ENCODE data around the gene KIF13A. TPM values are rescaled to one million over a fixed set of nuclear protein-coding genes. Genes with fewer than 3 reads are reported as not detected.

KIF13A gene
- total and polyA plus RNA-seq, 10 of the 15 experiments (the other 5 are each of a cell fraction or from before 2014, with no cell fraction given), result 0.02 to 0.26 (median 0.13) TPM; not detected in 2

GRCh38 chr6:17768881-17769280 lies 218.6 kb downstream of the KIF13A start (continued):
- TF ChIP-seq PRDM15 (CRISPR knock-in tag; IDR thresholded peaks at IDR 0.05), result no peak
- no peak for TF ChIP-seq NR2F1 (conservative IDR thresholded peaks at IDR 0.05)
- TF ChIP-seq PML (IDR thresholded peaks at IDR 0.05; ENCODE audit: low read length), result no peak

GRCh38 chr6:17768388-17768787 lies 219.0 kb downstream of the KIF13A start:
- DNase-seq (ENCODE audit: low read depth, low spot score) (no peak), FAIRE-seq (no peak), ATAC-seq (no peak)
- ChIA-PET RAD21 (ENCODE audit: unreplicated experiment) (no interaction called here), POLR2A (no interaction called here), CTCF (no interaction called here), SMC1A (ENCODE audit: uncharacterized antibody, unreplicated experiment) (no interaction called here)
- in situ Hi-C loops (cut with MboI) (no loop called here), intact Hi-C loops (cut with micrococcal nuclease; ENCODE audit: unreplicated experiment) (no loop called here)
- TF ChIP-seq ZNF207 (IDR thresholded peaks at IDR 0.05; ENCODE audit: borderline replicate concordance) (no peak), REST (IDR thresholded peaks at IDR 0.05; ENCODE audit: low read depth, low read length) (peak; percentile 88), ESRRA (IDR thresholded peaks at IDR 0.05; ENCODE audit: low read length) (no peak)
- Histone ChIP-seq H3K4me2 (ENCODE audit: control insufficient read depth, insufficient read depth) (no peak overlapping the region), H3K9me3 (replicated peaks; ENCODE audit: control insufficient read depth, insufficient read depth, low read length) (no peaks in the 10 kb centered on the region), H3K79me2 (ENCODE audit: control insufficient read depth, insufficient read depth, low read length) (no peaks in the 10 kb centered on the region), H3K4me3 (no peak overlapping the region), H2AFZ (ENCODE audit: control insufficient read depth, low read depth, low read length) (no peak overlapping the region), H3K27me3 (replicated peaks in 1 of 2; ENCODE audit: control insufficient read depth in 2 of 2, insufficient read depth in 2 of 2, low read length in 1 of 2) (no peaks in the 10 kb centered on the region), H4K20me1 (ENCODE audit: control insufficient read depth, insufficient read depth) (no peaks in the 10 kb centered on the region), H3K36me3 (ENCODE audit: control insufficient read depth in 2 of 2, insufficient read depth in 2 of 2, low read length in 1 of 2) (no peaks in the 10 kb centered on the region), H3K9ac (ENCODE audit: control insufficient read depth, insufficient read depth, low read length) (no peak overlapping the region), H3K4me1 (ENCODE audit: control insufficient read depth, insufficient read depth, low read length) (no peaks in the 10 kb centered on the region), H3K27ac (ENCODE audit: control insufficient read depth, insufficient read depth) (no peak overlapping the region)
- no TSS peak for BruUV-seq (replicated peaks)
- 90% methylated on average over 3 of the region's 3 CpGs for WGBS (ENCODE audit: insufficient coverage, insufficient replicate concordance, low lambda C conversion rate, missing lambda C conversion rate)

Measured in GM12878 (cell line).